ENCODE results near the gene GIPC2.
A peak's percentile ranks its signal among the peaks of the same experiment; 100 is the strongest.

GIPC2 gene

DNA sequence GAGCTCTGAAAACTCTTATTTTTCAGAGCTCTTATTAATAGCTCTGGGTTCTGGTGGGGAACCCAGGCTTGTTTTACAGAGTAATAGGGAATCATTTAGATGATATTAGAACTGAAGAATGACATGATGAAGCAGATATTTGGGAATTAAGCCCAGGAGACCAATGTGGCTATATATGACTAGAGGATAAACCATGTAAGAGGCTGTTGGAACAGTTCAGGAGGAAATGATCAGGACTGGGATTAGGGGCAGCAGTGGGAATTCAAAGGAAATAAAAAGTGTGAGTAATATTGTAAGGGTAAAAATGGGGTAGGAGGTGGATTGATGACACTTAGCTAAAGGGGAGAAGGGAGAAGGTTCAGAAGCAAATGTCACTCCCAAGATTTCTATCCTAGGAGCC lies 58.6 kb downstream of the GIPC2 start:
- no peak for TF ChIP-seq TAF1 (IDR thresholded peaks at IDR 0.05; ENCODE audit: low read depth)
- TF ChIP-seq RAD21 (IDR thresholded peaks at IDR 0.05; ENCODE audit: low read depth): no peak
- TF ChIP-seq EP300 (IDR thresholded peaks at IDR 0.05; ENCODE audit: borderline replicate concordance): no peak
- TF ChIP-seq CEBPB (IDR thresholded peaks at IDR 0.05): no peak
- no peak for TF ChIP-seq REST (IDR thresholded peaks at IDR 0.05; ENCODE audit: low read depth)
- TF ChIP-seq, protein P1, sequence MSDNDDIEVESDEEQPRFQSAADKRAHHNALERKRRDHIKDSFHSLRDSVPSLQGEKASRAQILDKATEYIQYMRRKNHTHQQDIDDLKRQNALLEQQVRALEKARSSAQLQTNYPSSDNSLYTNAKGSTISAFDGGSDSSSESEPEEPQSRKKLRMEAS (IDR thresholded peaks at IDR 0.05): no peak
- TF ChIP-seq FOXM1 (IDR thresholded peaks at IDR 0.05; ENCODE audit: borderline replicate concordance, low read depth): no peak
- TF ChIP-seq ZBTB7A (IDR thresholded peaks at IDR 0.05; ENCODE audit: low read depth): no peak
- TF ChIP-seq TEAD4 (IDR thresholded peaks at IDR 0.05): no peak
- TF ChIP-seq EGR1 (IDR thresholded peaks at IDR 0.05): no peak
- TF ChIP-seq CREB1 (IDR thresholded peaks at IDR 0.05; ENCODE audit: low read depth): no peak
- no peak for TF ChIP-seq USF1 (IDR thresholded peaks at IDR 0.05)
- TF ChIP-seq NFIC (IDR thresholded peaks at IDR 0.05): no peak
- no peak for TF ChIP-seq TCF12 (IDR thresholded peaks at IDR 0.05; ENCODE audit: low read depth)

DNA sequence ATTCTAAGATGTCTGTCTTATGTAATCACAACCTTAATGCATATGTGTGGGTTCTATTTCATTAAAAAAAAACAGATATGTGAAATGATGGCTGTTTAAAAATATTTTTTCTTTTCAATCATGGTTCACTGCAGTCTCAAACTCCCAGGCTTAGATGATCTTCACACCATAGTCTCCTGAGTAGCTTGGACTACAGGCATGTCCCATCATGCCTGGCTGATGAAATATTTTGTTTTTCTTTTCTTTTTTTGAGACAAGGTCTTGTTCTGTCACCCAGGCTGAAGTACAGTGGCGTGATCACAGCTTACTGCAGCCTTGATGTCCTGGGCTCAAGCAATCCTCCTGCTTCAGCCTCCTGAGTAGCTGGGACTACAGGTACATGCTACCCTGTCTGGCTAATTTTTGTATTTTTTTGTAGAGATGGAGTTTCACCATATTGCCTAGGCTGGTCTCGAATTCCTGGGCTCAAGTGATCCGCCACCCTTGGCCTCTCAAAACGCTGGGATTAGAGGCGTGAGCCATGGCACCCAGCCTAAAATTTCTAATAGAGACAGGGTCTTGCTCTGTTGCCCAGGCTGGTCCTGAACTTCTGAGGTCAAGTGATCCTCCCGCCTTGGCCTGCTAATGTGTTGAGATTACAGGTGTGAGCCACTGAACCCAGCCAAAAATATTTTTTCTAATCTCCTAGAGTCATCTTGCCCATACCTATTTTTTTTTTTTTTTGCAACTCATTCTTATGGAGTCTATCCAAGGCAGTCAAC lies 67.6 kb downstream of the GIPC2 start:
- no peak for TF ChIP-seq USF1 (IDR thresholded peaks at IDR 0.05)

GRCh38 chr1:78114034-78114956 lies 68.5 kb downstream of the GIPC2 start:
- no peak for TF ChIP-seq FOXM1 (IDR thresholded peaks at IDR 0.05; ENCODE audit: borderline replicate concordance, low read depth)
- peak; percentile 87 for TF ChIP-seq RAD21 (IDR thresholded peaks at IDR 0.05; ENCODE audit: low read depth)

- TF ChIP-seq ZBTB7A (IDR thresholded peaks at IDR 0.05; ENCODE audit: low read depth): no peak
- TF ChIP-seq FOXM1 (IDR thresholded peaks at IDR 0.05; ENCODE audit: borderline replicate concordance, low read depth): no peak
- no peak for TF ChIP-seq TEAD4 (IDR thresholded peaks at IDR 0.05)
- no peak for TF ChIP-seq YY1 (IDR thresholded peaks at IDR 0.05; ENCODE audit: low read depth)
- no peak for TF ChIP-seq USF1 (IDR thresholded peaks at IDR 0.05)
- no peak for TF ChIP-seq CEBPB (IDR thresholded peaks at IDR 0.05)
- TF ChIP-seq CREB1 (IDR thresholded peaks at IDR 0.05; ENCODE audit: low read depth): no peak
- no peak for TF ChIP-seq EP300 (IDR thresholded peaks at IDR 0.05; ENCODE audit: borderline replicate concordance)
- TF ChIP-seq RAD21 (IDR thresholded peaks at IDR 0.05; ENCODE audit: low read depth): no peak
Measured at GRCh38 chr1:78121710-78122109, 75.9 kb downstream of the GIPC2 start.

- no peak for TF ChIP-seq RAD21 (IDR thresholded peaks at IDR 0.05; ENCODE audit: low read depth)
- no peak for TF ChIP-seq CEBPB (IDR thresholded peaks at IDR 0.05)
- no peak for TF ChIP-seq NFIC (IDR thresholded peaks at IDR 0.05)
Measured at GRCh38 chr1:78122389-78122788, 76.6 kb downstream of the GIPC2 start.

DNA sequence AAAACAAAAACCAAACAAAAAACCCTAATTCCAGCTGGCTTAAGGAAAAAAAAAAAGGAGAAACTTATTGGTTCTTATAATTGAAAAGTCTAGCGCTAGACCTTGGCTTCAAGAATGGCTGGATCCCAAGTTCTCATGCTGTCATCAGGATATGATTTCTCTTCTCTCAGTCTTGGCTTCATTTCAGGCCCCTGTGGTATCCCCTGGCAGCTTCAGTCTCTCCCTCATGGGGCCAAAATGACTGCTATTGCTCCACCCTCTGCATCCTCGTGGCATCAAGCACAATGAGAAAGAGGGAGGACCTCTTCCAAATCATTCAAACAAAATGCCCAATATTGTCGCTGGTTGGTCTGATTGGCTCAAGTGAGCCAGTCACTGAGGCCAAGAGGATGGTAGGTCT lies 80.7 kb downstream of the GIPC2 start:
- TF ChIP-seq EP300 (IDR thresholded peaks at IDR 0.05; ENCODE audit: borderline replicate concordance) (no peak), REST (IDR thresholded peaks at IDR 0.05; ENCODE audit: low read depth) (no peak), EGR1 (IDR thresholded peaks at IDR 0.05) (no peak), TCF12 (IDR thresholded peaks at IDR 0.05; ENCODE audit: low read depth) (no peak), TAF1 (IDR thresholded peaks at IDR 0.05; ENCODE audit: low read depth) (no peak), CEBPB (IDR thresholded peaks at IDR 0.05) (no peak), ZBTB7A (IDR thresholded peaks at IDR 0.05; ENCODE audit: low read depth) (no peak), NFIC (IDR thresholded peaks at IDR 0.05) (no peak), RAD21 (IDR thresholded peaks at IDR 0.05; ENCODE audit: low read depth) (no peak), FOXM1 (IDR thresholded peaks at IDR 0.05; ENCODE audit: borderline replicate concordance, low read depth) (no peak), CREB1 (IDR thresholded peaks at IDR 0.05; ENCODE audit: low read depth) (no peak), YY1 (IDR thresholded peaks at IDR 0.05; ENCODE audit: low read depth) (no peak), TEAD4 (IDR thresholded peaks at IDR 0.05) (no peak), USF1 (IDR thresholded peaks at IDR 0.05) (no peak)
